Loucy (cell line): ENCODE results near the gene IDUA.

Source experiments
- CTCF ChIP-seq: fragments of 200-600 bp; sonication (generic); conservative IDR thresholded peaks from 2 replicates; pipeline ENCODE4 v1.5.1; 2014; ENCODE audit warnings: mild to moderate bottlenecking, antibody characterized with exemption, low read length
- EZH2phosphoT487 ChIP-seq: fragments of 200-600 bp; IDR thresholded peaks from 2 replicates; pipeline ENCODE4 v1.6.1; 2018; ENCODE audit warnings: antibody characterized with exemption, mild to moderate bottlenecking, moderate library complexity, borderline replicate concordance

- TF ChIP-seq CTCF (no peak), EZH2phosphoT487 (no peak)
Observed at GRCh38 chr4:985123-985830, 1.6 kb upstream of the IDUA start.
